ENCODE measurements around the gene FLRT1.
A peak's percentile ranks its signal among the peaks of the same experiment; 100 is the strongest.

The FLRT1 gene

GRCh38 chr11:64073542-64073941 lies 37.8 kb downstream of the FLRT1 start:
- TF ChIP-seq ZBTB7A (IDR thresholded peaks at IDR 0.05; ENCODE audit: low read depth): no peak
- no peak for TF ChIP-seq FOXM1 (IDR thresholded peaks at IDR 0.05; ENCODE audit: borderline replicate concordance, low read depth)
- no peak for TF ChIP-seq TCF12 (IDR thresholded peaks at IDR 0.05; ENCODE audit: low read depth)
- TF ChIP-seq CEBPB (IDR thresholded peaks at IDR 0.05): no peak

- TF ChIP-seq NFIC (IDR thresholded peaks at IDR 0.05) (no peak), CREB1 (IDR thresholded peaks at IDR 0.05; ENCODE audit: low read depth) (no peak), USF1 (IDR thresholded peaks at IDR 0.05) (peak; percentile 62)
These were observed 38.5 kb downstream of the FLRT1 start for GRCh38 chr11:64074239-64074638.

GRCh38 chr11:64076758-64077157 lies 41.0 kb downstream of the FLRT1 start:
- TF ChIP-seq YY1 (IDR thresholded peaks at IDR 0.05; ENCODE audit: low read depth) (no peak), FOXM1 (IDR thresholded peaks at IDR 0.05; ENCODE audit: borderline replicate concordance, low read depth) (no peak), RAD21 (IDR thresholded peaks at IDR 0.05; ENCODE audit: low read depth) (no peak), NFIC (IDR thresholded peaks at IDR 0.05) (no peak), TAF1 (IDR thresholded peaks at IDR 0.05; ENCODE audit: low read depth) (no peak), TCF12 (IDR thresholded peaks at IDR 0.05; ENCODE audit: low read depth) (no peak), TEAD4 (IDR thresholded peaks at IDR 0.05) (no peak), REST (IDR thresholded peaks at IDR 0.05; ENCODE audit: low read depth) (no peak), EGR1 (IDR thresholded peaks at IDR 0.05) (no peak), CREB1 (IDR thresholded peaks at IDR 0.05; ENCODE audit: low read depth) (no peak), ZBTB7A (IDR thresholded peaks at IDR 0.05; ENCODE audit: low read depth) (no peak), MAX (IDR thresholded peaks at IDR 0.05) (no peak), CEBPB (IDR thresholded peaks at IDR 0.05) (no peak), EP300 (IDR thresholded peaks at IDR 0.05; ENCODE audit: borderline replicate concordance) (no peak), USF1 (IDR thresholded peaks at IDR 0.05) (no peak)

- TF ChIP-seq REST (IDR thresholded peaks at IDR 0.05; ENCODE audit: low read depth) (no peak), ZBTB7A (IDR thresholded peaks at IDR 0.05; ENCODE audit: low read depth) (0 out of 2 replicates have a peak, but pooled peaks have one; percentile 17)
These were observed 41.9 kb downstream of the FLRT1 start for GRCh38 chr11:64077607-64078006.

- TF ChIP-seq YY1 (IDR thresholded peaks at IDR 0.05; ENCODE audit: low read depth): no peak
- TF ChIP-seq USF1 (IDR thresholded peaks at IDR 0.05): no peak
- TF ChIP-seq NFIC (IDR thresholded peaks at IDR 0.05): no peak
- TF ChIP-seq REST (IDR thresholded peaks at IDR 0.05; ENCODE audit: low read depth): no peak
- TF ChIP-seq TAF1 (IDR thresholded peaks at IDR 0.05; ENCODE audit: low read depth): no peak
- no peak for TF ChIP-seq TEAD4 (IDR thresholded peaks at IDR 0.05)
- no peak for TF ChIP-seq FOXM1 (IDR thresholded peaks at IDR 0.05; ENCODE audit: borderline replicate concordance, low read depth)
- TF ChIP-seq MAX (IDR thresholded peaks at IDR 0.05): no peak
- no peak for TF ChIP-seq EP300 (IDR thresholded peaks at IDR 0.05; ENCODE audit: borderline replicate concordance)
- no peak for TF ChIP-seq EGR1 (IDR thresholded peaks at IDR 0.05)
These were observed 42.6 kb downstream of the FLRT1 start for GRCh38 chr11:64078284-64078683.

All from Ishikawa (cell line).